ENCODE measurements around the gene ZFPM1. TPM values are rescaled to one million over a fixed set of nuclear protein-coding genes. Genes with fewer than 3 reads are reported as not detected.
"Not testable (repeated sequence)": the region's sequence is repeated elsewhere in the genome, so short reads cannot be mapped to it uniquely, and the experiment has no call there.

The ZFPM1 gene
- total RNA-seq, 2 experiments from 2014 or later: 19.0 to 19.2 TPM

GRCh38 chr16:88463411-88463810 is 10.3 kb downstream of the ZFPM1 start:
- ATAC-seq (ENCODE audit: low read depth) (no peak), DNase-seq (no peak)
- POLR2A ChIA-PET: no interaction called here
- peaks cover 1% of the 10 kb centered on the region for H3K36me3 Mint-ChIP-seq
- no peaks in the 10 kb centered on the region for H3K9me3 Mint-ChIP-seq
- peaks cover 20% of the 10 kb centered on the region for H3K4me1 Mint-ChIP-seq
- H3K27me3 Mint-ChIP-seq: no peaks in the 10 kb centered on the region
- H3K4me3 Mint-ChIP-seq: no peak overlapping the region
- no peak overlapping the region for H3K27ac Mint-ChIP-seq

GRCh38 chr16:88464447-88465318 is 11.6 kb downstream of the ZFPM1 start:
- Mint-ChIP-seq H3K27me3 (no peaks in the 10 kb centered on the region), H3K36me3 (peaks cover under 1% of the 10 kb centered on the region), H3K9me3 (no peaks in the 10 kb centered on the region), H3K4me1 (peaks cover 25% of the 10 kb centered on the region), H3K4me3 (no peak overlapping the region), H3K27ac (no peak overlapping the region)
- POLR2A ChIA-PET: interaction anchor here (1.7 kb wide), 1 partner anchor 10 kb away, joined by 4 read pairs; no protein-coding TSS in a partner anchor
- DNase-seq (no peak), ATAC-seq (ENCODE audit: low read depth) (no peak)

- POLR2A ChIA-PET: interaction anchor here (1.7 kb wide), 1 partner anchor 11 kb away, joined by 4 read pairs; no protein-coding TSS in a partner anchor
- H3K27me3 Mint-ChIP-seq: no peaks in the 10 kb centered on the region
- DNase-seq: no peak
- H3K9me3 Mint-ChIP-seq: no peaks in the 10 kb centered on the region
- H3K4me1 Mint-ChIP-seq: peaks cover 30% of the 10 kb centered on the region
- H3K27ac Mint-ChIP-seq: no peak overlapping the region
- no peaks in the 10 kb centered on the region for H3K36me3 Mint-ChIP-seq
- no peak for ATAC-seq (ENCODE audit: low read depth)
- no peak overlapping the region for H3K4me3 Mint-ChIP-seq
Observed at GRCh38 chr16:88465387-88465983, 12.4 kb downstream of the ZFPM1 start.

- Mint-ChIP-seq H3K9me3 (no peaks in the 10 kb centered on the region), H3K4me1 (peaks cover 34% of the 10 kb centered on the region), H3K27ac (peak overlapping the region; percentile 58), H3K4me3 (no peak overlapping the region), H3K27me3 (no peaks in the 10 kb centered on the region), H3K36me3 (no peaks in the 10 kb centered on the region)
- POLR2A ChIA-PET: interaction anchor here (1.0 kb wide), 1 partner anchor 11 kb away, joined by 7 read pairs; no protein-coding TSS in a partner anchor
- DNase-seq (no peak), ATAC-seq (ENCODE audit: low read depth) (no peak)
Observed at GRCh38 chr16:88466175-88466862, 13.2 kb downstream of the ZFPM1 start.

- DNase-seq: no peak
- no peaks in the 10 kb centered on the region for H3K36me3 Mint-ChIP-seq
- peaks cover 34% of the 10 kb centered on the region for H3K4me1 Mint-ChIP-seq
- POLR2A ChIA-PET: interaction anchor here (1.0 to 1.1 kb wide), 2 partner anchors 12 to 15 kb away, joined by 3 to 7 read pairs; no protein-coding TSS in a partner anchor
- ATAC-seq (ENCODE audit: low read depth): no peak
- no peaks in the 10 kb centered on the region for H3K9me3 Mint-ChIP-seq
- H3K27ac Mint-ChIP-seq: no peak overlapping the region
- no peak overlapping the region for H3K4me3 Mint-ChIP-seq
- no peaks in the 10 kb centered on the region for H3K27me3 Mint-ChIP-seq
Observed at GRCh38 chr16:88466949-88467348, 13.9 kb downstream of the ZFPM1 start.

GRCh38 chr16:88467541-88467944 is 14.5 kb downstream of the ZFPM1 start:
- peaks cover 37% of the 10 kb centered on the region for H3K4me1 Mint-ChIP-seq
- POLR2A ChIA-PET: interaction anchor here (1.1 kb wide), 2 partner anchors 13 to 16 kb away, joined by 3 read pairs; no protein-coding TSS in a partner anchor
- ATAC-seq (ENCODE audit: low read depth): no peak
- no peaks in the 10 kb centered on the region for H3K9me3 Mint-ChIP-seq
- H3K4me3 Mint-ChIP-seq: no peak overlapping the region
- H3K27ac Mint-ChIP-seq: no peak overlapping the region
- DNase-seq: no peak
- no peaks in the 10 kb centered on the region for H3K36me3 Mint-ChIP-seq
- H3K27me3 Mint-ChIP-seq: no peaks in the 10 kb centered on the region

- POLR2A ChIA-PET: interaction anchor here (1.1 kb wide), 1 partner anchor 14 kb away, joined by 3 read pairs; no protein-coding TSS in a partner anchor
- Mint-ChIP-seq H3K4me1 (peaks cover 39% of the 10 kb centered on the region), H3K4me3 (no peak overlapping the region), H3K9me3 (no peaks in the 10 kb centered on the region), H3K27me3 (no peaks in the 10 kb centered on the region), H3K36me3 (no peaks in the 10 kb centered on the region), H3K27ac (no peak overlapping the region)
- ATAC-seq (ENCODE audit: low read depth) (no peak), DNase-seq (no peak)
Observed at GRCh38 chr16:88468275-88469129, 15.4 kb downstream of the ZFPM1 start.

- H3K9me3 Mint-ChIP-seq: no peaks in the 10 kb centered on the region
- no peaks in the 10 kb centered on the region for H3K36me3 Mint-ChIP-seq
- peak overlapping the region; percentile 42 for H3K27ac Mint-ChIP-seq
- ATAC-seq (ENCODE audit: low read depth): peak; percentile 56
- DNase-seq: no peak
- H3K4me3 Mint-ChIP-seq: no peak overlapping the region
- peaks cover 36% of the 10 kb centered on the region for H3K4me1 Mint-ChIP-seq
- H3K27me3 Mint-ChIP-seq: no peaks in the 10 kb centered on the region
- POLR2A ChIA-PET: no interaction called here
Observed at GRCh38 chr16:88469615-88470395, 16.7 kb downstream of the ZFPM1 start.

GRCh38 chr16:88470396-88470680 is 17.3 kb downstream of the ZFPM1 start:
- H3K36me3 Mint-ChIP-seq; H3K27me3 Mint-ChIP-seq; POLR2A ChIA-PET; ATAC-seq (ENCODE audit: low read depth); H3K9me3 Mint-ChIP-seq; H3K4me3 Mint-ChIP-seq; DNase-seq: not testable (repeated sequence)
- Mint-ChIP-seq H3K27ac (peak overlapping the region; percentile 42), H3K4me1 (peaks cover 34% of the 10 kb centered on the region)

- not testable (repeated sequence) for H3K9me3 Mint-ChIP-seq
Observed at GRCh38 chr16:88470696-88471095, 17.6 kb downstream of the ZFPM1 start.

GRCh38 chr16:88471115-88471514 is 18.0 kb downstream of the ZFPM1 start:
- DNase-seq: no peak
- H3K4me1 Mint-ChIP-seq: peaks cover 30% of the 10 kb centered on the region
- POLR2A ChIA-PET: no interaction called here

More at GRCh38 chr16:88470696-88471095, 17.6 kb downstream of the ZFPM1 start:
- DNase-seq; H3K36me3 Mint-ChIP-seq; H3K4me3 Mint-ChIP-seq; ATAC-seq (ENCODE audit: low read depth); H3K27me3 Mint-ChIP-seq; H3K27ac Mint-ChIP-seq; POLR2A ChIA-PET: not testable (repeated sequence)
- H3K4me1 Mint-ChIP-seq: peaks cover 33% of the 10 kb centered on the region

GRCh38 chr16:88471575-88471974 is 18.5 kb downstream of the ZFPM1 start:
- Mint-ChIP-seq H3K4me3 (no peak overlapping the region), H3K36me3 (no peaks in the 10 kb centered on the region), H3K9me3 (no peaks in the 10 kb centered on the region), H3K27me3 (no peaks in the 10 kb centered on the region), H3K4me1 (peaks cover 26% of the 10 kb centered on the region), H3K27ac (no peak overlapping the region)
- no peak for DNase-seq
- POLR2A ChIA-PET: no interaction called here
- ATAC-seq (ENCODE audit: low read depth): no peak

More at GRCh38 chr16:88471115-88471514, 18.0 kb downstream of the ZFPM1 start:
- ATAC-seq (ENCODE audit: low read depth): no peak
- H3K4me3 Mint-ChIP-seq: no peak overlapping the region
- no peaks in the 10 kb centered on the region for H3K36me3 Mint-ChIP-seq
- H3K27me3 Mint-ChIP-seq: no peaks in the 10 kb centered on the region
- no peaks in the 10 kb centered on the region for H3K9me3 Mint-ChIP-seq
- H3K27ac Mint-ChIP-seq: no peak overlapping the region

Data from activated naive CD8-positive, alpha-beta T cell treated with anti-CD3 and anti-CD28 coated beads, Interleukin-2, amount 10 ng/mL, durations not matched to agents 7 days and 5 days (primary cell).